WERI-Rb-1 (cell line): ENCODE measurements around the gene ANGPTL1.

Experiments used
- DNase-seq: peaks from one replicate; pipeline ENCODE4 v3.0.0-alpha.2; 2020
- H3K27ac ChIP-seq: fragments of 250-450 bp; sonication (Bioruptor Pico); 2 replicates; pipeline ENCODE4 v1.5.1; 2020; ENCODE audit warnings: mild to moderate bottlenecking, moderate library complexity
- H3K27me3 ChIP-seq: fragments of 250-450 bp; sonication (Bioruptor Pico); 2 replicates; pipeline ENCODE4 v1.5.1; 2021; ENCODE audit warnings: mild to moderate bottlenecking, low read depth, moderate library complexity; ENCODE audit not compliant: insufficient read depth, severe bottlenecking
- H3K36me3 ChIP-seq: fragments of 250-450 bp; sonication (Bioruptor Pico); 2 replicates; pipeline ENCODE4 v1.5.1; 2020; ENCODE audit warnings: mild to moderate bottlenecking, moderate library complexity
- H3K4me3 ChIP-seq: 2 replicates; pipeline ENCODE4 v1.5.1; 2011; ENCODE audit warnings: low read depth, mild to moderate bottlenecking, control low read depth, low read length
- H3K9me3 ChIP-seq: fragments of 250-450 bp; sonication (Bioruptor Pico); 2 replicates; pipeline ENCODE4 v1.5.1; 2021; ENCODE audit warnings: mild to moderate bottlenecking, moderate library complexity; ENCODE audit not compliant: severe bottlenecking
- CTCF ChIP-seq: IDR thresholded peaks from 2 replicates; pipeline ENCODE4 v1.5.1; 2011; ENCODE audit warnings: low read depth, mild to moderate bottlenecking, control low read depth, inconsistent platforms, low read length

The ANGPTL1 gene

GRCh38 chr1:178910023-178910422, 39.1 kb upstream of the ANGPTL1 start:
- Histone ChIP-seq H3K4me3 (no peak overlapping the region), H3K9me3 (no peaks in the 10 kb centered on the region), H3K36me3 (peaks cover 15% of the 10 kb centered on the region), H3K27me3 (no peaks in the 10 kb centered on the region), H3K27ac (no peak overlapping the region)
- no peak for TF ChIP-seq CTCF
- DNase-seq: no peak

GRCh38 chr1:178908358-178908757, 37.5 kb upstream of the ANGPTL1 start:
- Histone ChIP-seq H3K4me3 (no peak overlapping the region), H3K9me3 (no peaks in the 10 kb centered on the region), H3K27ac (no peak overlapping the region), H3K36me3 (peaks cover 15% of the 10 kb centered on the region), H3K27me3 (no peaks in the 10 kb centered on the region)
- DNase-seq: no peak
- TF ChIP-seq CTCF: no peak

GRCh38 chr1:178901482-178902125, 30.7 kb upstream of the ANGPTL1 start:
- DNase-seq: no peak
- H3K4me3 ChIP-seq: no peak overlapping the region
- H3K36me3 ChIP-seq: peaks cover under 1% of the 10 kb centered on the region
- H3K27ac ChIP-seq: no peak overlapping the region
- TF ChIP-seq CTCF: no peak
- H3K9me3 ChIP-seq: no peaks in the 10 kb centered on the region
- no peaks in the 10 kb centered on the region for H3K27me3 ChIP-seq

GRCh38 chr1:178899402-178899801, 28.5 kb upstream of the ANGPTL1 start:
- no peaks in the 10 kb centered on the region for H3K9me3 ChIP-seq
- no peak overlapping the region for H3K4me3 ChIP-seq
- no peak for DNase-seq
- peaks cover 9% of the 10 kb centered on the region for H3K36me3 ChIP-seq
- TF ChIP-seq CTCF: no peak
- H3K27ac ChIP-seq: no peak overlapping the region
- no peaks in the 10 kb centered on the region for H3K27me3 ChIP-seq

GRCh38 chr1:178898401-178898800, 27.5 kb upstream of the ANGPTL1 start:
- no peak for TF ChIP-seq CTCF
- no peaks in the 10 kb centered on the region for H3K9me3 ChIP-seq
- no peak overlapping the region for H3K4me3 ChIP-seq
- no peak for DNase-seq
- no peak overlapping the region for H3K27ac ChIP-seq
- H3K27me3 ChIP-seq: no peaks in the 10 kb centered on the region
- H3K36me3 ChIP-seq: peaks cover 14% of the 10 kb centered on the region

- no peak for DNase-seq
- Histone ChIP-seq H3K9me3 (no peaks in the 10 kb centered on the region), H3K27me3 (no peaks in the 10 kb centered on the region), H3K27ac (no peak overlapping the region), H3K4me3 (no peak overlapping the region), H3K36me3 (peaks cover 16% of the 10 kb centered on the region)
- TF ChIP-seq CTCF: no peak
Observed at GRCh38 chr1:178895928-178896327, 25.1 kb upstream of the ANGPTL1 start.
